Measurements from ENCODE around the gene SLC9A9. TPM values are rescaled to one million over a fixed set of nuclear protein-coding genes. Genes with fewer than 3 reads are reported as not detected.
A peak's percentile ranks its signal among the peaks of the same experiment; 100 is the strongest.

The SLC9A9 gene
- total RNA-seq, 1 experiment from 2014 or later = 0.84 TPM

DNA sequence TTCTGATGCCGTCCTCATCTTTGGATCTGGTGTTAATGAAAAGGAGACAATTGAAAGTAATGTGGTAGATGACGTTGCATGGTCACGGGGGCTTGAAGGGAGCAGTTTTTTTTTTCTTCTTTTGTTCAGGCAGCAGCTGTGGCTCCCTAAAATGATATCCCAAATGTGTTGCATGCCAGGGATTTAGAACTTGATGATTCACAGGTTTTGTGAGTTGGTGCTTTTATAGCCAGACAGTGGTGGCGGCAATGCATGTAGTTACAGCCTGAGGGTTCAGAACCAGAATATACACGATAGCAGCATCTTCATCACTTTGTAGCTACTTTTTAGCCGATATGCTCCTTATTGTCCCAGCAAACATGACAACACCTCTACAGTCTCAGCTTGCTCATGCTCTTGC lies 595.3 kb downstream of the SLC9A9 start:
- DNase-seq (ENCODE audit: low read depth) = peak; percentile 73

DNA sequence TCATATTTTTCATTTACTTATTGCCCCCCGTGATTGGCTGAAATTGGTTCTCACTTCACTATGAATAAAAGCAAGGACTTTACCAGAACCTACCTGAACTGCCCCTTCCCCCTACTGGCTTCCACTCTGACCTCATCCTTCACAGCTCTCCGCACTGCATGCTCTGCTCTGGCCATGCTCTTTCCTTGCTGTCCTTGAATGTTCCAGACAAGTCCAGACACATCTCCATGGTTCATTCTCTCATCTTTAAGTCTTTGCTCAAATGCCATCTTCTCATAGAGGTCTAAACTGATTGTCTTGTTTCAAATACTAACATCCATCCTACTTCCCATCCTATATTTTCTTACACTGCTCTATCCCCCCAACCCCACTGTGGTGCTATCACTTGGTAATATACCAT lies 599.3 kb downstream of the SLC9A9 start:
- no peak for DNase-seq (ENCODE audit: low read depth)

DNA sequence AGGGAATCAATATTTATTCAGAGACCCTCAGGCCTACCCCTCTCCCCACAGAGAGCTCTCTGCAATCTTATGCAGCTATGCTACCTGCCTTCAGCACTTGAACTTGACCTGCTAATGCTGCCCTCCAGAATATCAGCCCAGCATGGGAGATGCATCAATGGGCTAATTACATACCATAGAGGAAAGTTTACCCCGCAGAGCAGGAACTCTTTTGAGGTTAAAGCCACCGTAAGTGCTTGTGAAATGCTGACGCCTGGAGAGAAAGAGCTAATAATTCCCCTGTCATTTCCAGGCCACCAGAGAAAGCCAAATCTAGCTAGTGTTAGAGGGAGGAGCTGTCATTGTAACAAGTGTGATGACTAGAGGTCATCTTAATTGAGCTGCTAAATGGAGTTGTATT lies 601.2 kb downstream of the SLC9A9 start:
- DNase-seq (ENCODE audit: low read depth) = no peak

DNA sequence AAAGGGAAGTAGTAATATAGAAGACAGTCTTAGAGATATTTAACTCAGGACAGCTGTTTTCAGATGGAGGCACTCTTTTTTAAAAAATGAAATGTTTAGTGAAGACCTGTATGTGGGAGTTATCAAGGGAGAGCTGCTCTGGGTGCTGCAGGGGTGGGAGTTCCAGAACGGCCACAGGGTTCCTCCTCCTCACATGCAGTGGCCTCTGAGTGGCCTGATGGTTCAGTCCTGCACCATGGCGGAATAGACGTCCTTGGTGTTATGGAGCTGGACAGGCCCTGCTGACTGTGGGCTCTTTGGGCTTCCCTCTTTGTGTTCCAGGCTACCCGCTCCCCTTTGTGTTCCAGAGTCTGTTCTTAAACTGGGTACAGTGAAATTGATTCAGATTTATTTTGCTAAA lies 602.6 kb downstream of the SLC9A9 start:
- DNase-seq (ENCODE audit: low read depth) = no peak

DNA sequence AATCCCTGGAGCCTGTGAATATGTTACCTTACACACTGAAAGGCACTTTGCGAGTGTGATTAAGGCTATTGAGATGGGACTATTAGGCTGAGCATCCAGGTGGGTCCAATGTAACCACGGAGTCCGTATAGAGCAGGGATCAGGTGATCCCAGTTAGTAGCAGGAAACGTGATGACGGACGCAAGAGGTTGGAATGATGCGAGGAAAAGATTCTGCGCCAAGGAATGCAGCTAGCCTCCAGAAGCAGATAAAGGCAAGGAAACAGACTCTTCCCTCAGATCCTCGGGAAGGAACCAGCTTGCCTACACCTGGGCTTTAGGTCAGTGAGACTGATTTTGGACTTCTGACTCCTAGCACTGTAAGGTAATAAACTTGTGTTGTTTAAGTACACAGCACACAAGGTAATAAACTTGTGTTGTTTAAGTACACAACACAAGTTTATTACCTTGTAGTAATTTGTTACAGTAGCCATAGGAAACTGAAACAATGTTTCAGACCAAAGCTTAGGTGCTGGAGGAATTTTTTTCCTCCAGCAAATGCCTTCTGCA lies 603.7 kb downstream of the SLC9A9 start:
- DNase-seq (ENCODE audit: low read depth) = no peak

DNA sequence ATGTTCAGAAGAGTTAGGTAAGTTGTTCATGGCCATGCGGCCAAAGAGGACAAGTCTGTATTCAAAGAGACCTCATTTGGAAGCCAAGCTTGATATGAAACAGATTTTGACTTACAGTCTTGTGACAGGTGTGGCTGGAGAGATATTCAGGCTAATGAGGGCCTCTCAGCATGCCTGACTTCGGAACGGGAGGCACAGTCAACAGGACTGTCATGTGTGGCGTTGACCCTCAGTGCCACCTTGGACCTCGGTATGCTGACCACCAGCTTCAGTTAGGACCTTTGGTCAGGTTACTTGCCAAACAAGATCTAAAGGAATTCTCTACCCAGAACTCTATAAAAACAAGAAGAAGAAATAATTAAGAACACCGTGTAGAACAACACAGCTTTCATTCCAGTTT lies 604.6 kb downstream of the SLC9A9 start:
- DNase-seq (ENCODE audit: low read depth) = no peak

DNA sequence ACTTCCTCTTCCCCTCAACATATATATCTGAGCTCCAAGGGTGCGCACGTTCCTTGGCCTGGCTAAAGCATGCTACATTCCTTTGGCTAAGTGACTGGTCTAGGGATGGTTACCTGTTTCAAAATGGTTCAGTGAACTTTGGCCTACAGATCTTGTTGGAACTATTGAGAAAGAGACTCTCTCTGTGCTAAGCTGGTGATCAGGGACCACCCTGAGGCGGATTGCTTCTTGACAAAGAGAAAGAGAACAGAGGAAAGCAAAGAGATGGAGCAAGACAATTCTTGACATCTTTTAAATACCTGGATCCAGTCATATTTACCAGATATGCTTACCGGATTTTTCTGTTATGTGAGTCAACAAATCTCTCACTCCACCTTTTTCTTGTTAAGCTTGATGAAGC lies 605.6 kb downstream of the SLC9A9 start:
- no peak for DNase-seq (ENCODE audit: low read depth)

DNA sequence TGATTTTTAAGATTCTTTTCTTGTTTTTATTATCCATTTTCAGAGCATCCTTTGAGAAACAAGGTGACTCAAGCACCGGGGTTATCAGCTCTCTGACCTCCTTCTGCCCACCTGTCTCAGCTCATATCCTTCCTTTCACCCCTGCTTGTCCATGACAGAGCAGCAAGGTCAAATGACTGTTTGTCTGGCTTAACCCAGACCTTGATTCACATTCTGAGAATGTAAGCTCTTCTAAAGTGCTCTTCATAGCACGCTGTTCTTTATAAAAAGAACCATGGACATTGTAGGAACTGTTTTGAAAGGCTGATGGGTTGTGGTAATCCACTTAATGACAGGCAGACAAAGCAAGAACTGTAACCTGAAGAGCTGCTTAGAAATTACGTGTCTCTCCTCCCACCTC lies 606.2 kb downstream of the SLC9A9 start:
- DNase-seq (ENCODE audit: low read depth) = no peak

DNA sequence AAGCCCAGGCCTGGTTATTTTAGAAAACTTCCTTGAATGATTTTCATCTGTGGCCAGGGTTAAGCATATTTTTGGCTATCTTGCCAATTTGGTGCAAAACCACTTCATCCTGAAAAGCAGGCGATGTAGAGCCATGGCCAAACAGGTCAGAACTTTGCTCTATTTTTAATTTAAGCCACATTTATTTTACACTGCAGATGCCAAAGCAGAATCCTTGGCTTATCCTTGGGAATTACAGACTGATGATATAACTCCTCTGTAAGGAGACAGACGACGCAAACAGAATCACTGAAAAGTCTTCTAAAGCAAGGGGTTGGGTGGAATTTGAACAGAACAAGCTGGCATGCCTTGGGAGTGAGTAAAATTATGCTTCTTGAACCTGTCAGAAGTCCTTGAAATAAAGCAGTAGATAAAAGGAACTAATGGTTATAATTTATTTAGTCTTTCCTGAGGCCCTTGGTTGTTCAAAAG lies 606.8 kb downstream of the SLC9A9 start:
- DNase-seq (ENCODE audit: low read depth) = peak; percentile 10

DNA sequence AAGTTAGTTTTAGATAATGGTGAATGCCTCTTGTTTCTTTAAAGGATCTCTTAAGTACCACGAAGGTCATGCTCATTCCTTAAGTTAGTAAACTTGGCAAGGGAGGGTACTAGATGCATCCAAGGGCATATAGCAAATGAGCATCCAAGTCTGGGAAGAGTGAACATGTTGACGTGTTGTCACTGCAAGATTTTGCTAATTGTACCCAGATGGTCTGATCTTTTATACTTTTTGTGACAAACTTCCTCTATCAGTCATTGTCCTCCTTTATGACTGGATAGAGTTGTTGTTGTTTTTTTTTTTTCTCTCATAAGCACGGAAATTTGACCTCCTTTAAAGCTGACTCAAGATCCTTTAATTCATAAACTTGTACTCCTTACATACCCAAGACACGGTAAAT lies 607.4 kb downstream of the SLC9A9 start:
- DNase-seq (ENCODE audit: low read depth) = peak; percentile 20

DNA sequence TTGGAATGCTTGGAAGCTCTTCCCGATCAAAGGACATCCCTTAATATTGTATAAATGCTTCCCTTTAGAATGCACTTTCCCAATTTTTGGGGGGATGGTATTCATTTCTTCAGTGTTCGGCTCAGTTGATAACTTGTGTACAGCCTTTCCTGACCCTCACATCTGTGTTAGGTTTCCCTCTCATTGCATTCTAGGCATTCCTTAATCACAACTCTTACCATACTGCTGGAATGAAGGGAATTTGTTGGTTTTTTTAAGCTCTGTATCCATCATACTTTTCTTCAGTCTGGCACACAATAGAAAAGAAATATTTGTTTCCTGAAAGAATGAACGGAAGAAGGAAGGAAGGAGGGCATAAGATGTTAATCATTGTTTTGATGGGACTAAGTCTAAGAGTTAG lies 609.2 kb downstream of the SLC9A9 start:
- DNase-seq (ENCODE audit: low read depth) = peak; percentile 8

DNA sequence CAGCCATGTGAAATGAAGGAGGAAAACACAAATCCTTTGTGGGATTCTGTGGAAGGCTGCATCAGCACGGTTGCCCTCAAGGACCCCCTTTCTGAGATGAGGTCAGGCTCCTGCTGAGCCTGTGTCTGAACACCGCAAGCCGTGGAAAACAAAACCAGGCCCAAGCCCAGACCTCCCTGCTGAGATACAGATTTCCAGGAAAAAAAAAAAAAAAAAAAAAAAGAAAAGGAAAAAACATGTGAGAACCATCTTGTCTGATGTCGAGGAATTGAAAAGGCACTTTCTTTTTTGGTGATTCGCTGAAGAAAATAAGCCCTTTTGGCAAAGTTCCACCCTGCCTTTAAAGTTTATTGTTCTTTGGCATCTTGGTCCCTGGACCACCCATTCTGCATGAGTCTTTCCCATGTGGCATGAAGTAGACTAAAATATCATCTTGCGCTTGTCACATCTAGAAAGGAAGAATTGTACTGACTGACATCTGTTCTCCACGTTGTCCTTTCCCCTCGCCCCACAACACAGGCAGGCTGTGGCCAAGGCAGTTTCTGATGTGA lies 611.1 kb downstream of the SLC9A9 start:
- DNase-seq (ENCODE audit: low read depth) = peak; percentile 58

DNA sequence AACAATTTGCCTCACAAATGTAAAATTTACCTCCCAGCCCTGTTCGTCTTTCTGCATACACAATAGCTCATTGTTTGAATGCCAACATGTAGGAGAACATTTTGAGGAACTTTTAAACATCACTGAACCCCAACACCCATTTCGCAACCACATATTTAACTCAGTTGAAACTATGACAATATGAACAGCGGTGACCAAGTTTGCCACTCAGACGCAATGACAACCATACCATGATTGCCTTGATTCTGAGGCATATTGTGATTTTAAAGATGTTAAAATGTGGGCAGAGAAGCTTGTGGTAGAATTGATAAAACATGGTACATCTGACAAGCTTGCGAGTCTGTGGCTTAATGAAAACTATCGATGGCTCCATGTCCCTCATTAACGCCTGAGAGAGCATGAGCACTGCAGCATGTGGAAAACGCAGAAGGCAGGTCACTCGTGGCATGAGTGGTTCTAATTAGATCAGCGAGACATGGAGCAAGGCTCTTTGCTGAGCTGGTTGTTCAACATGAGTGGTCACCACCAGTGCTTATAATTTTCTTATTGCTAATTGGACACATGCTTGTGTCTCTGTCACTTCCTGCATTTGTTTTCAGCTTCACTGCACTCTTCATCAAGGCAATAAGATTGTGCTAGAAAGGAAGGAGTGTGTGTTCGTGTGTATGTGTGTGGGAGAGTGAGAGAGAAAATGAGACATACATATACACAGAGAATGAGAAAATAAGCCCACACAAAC lies 611.9 kb downstream of the SLC9A9 start:
- DNase-seq (ENCODE audit: low read depth) = peak; percentile 5

DNA sequence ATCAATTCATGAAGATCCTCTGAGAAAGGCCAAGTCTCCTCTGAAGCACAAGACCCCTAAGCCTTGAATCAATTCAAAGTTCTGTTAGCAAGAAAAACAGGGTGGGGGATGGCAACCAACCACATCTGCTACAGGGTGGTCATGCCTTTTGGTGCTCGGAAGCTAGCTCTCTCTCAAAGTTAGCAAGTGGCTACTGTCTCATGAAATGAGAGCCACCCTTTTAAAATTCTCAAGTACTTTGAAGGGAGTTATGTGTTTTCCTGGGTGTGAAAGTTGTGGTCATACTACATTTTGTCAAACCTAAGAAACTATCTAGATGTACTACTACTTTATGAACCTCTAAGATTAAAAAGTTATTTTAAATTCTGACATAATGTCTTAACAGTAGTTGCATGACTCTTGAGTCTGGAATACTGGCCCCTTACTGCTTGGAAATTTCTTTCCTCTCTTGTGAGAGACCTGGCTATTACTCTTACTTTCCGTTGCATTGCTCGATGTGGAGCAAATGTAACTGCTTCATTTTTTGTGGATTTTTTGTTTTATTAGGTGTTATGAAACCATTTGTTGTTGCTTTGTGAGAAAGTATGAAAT lies 612.6 kb downstream of the SLC9A9 start:
- DNase-seq (ENCODE audit: low read depth) = no peak

DNA sequence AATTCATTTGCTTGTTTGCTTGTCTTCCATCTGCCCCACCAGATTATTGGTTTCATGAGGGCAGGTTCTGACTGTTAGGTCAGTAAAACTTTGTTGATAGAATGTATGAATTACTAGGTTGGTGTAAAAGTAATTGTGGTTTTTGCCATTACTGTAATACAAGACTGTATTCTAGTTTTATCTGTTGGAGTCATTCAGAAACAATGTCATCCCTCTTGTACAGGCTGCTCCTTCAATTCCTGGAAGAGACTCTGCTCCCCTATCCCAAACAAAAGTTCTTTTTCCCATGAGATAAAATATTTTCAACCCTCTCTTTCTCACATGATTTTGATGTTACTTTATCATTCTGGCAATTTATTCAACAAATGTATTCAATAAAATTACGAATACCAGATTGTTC lies 613.7 kb downstream of the SLC9A9 start:
- DNase-seq (ENCODE audit: low read depth) = no peak

DNA sequence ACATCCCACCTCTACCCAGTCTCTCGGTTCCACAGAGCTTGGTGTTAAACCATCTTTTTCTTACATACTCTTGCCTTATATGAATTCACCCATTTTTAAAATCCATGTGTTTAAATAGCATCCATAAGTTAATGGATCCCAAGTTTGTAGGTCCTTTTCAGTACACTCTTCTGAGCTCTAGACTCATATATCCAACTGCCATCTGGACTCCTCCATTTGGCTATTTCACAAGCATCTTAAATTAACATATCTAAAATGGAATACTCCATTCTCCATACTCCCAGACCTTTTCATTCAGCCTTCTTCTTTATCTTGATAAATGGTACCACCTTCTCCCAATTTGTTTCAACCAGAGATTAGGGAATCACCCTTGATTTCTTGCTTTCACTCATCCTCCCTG lies 615.3 kb downstream of the SLC9A9 start:
- no peak for DNase-seq (ENCODE audit: low read depth)

DNA sequence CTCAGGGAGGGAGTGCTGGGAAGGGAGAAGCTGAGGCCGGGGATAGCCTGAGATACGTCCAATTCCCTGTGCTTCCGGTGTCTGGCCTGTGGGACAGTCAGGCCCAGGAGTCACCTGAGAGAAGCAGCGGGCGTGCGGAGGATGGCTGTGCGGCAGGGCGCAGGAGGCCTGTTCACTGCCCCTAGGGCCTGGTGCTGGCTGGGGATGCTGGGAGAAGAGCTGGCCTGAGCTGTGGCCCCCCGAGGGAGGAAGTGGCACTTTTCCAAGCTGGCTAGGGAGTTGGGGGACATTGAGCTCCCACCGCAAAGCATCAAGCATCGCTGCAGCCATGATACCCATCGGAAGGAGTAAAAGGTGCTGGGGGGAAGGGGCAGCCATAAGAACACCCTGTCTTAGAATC lies 619.9 kb downstream of the SLC9A9 start:
- DNase-seq (ENCODE audit: low read depth) = no peak

DNA sequence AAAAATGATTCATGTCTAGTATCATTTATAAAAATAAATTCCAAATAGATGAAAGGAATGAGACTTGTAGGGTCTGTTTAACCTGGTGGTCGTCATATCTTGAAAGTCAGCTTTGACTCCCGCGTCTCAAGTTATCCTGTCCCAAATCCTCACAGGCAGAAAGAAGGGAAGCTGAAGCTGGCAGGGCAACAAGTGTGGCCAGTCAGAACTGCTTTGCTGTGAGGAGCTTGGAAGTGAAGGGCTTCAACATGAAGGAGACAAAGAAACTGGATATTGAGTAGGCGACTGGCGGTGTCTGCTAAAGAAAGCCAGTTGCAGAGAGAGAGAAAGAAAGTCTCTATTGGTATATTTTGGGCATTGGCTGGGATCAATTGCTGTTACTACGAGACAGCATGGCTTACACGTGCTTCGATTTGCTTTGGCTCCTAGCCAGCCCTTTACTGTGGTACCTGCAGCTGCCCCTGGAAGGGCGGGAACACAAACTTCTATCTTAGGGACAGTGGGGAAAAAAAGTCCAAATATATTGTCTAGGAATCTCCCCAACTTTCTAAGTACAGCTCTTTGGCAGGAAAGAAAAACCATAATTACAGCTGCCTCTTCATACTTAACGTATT lies 621.5 kb downstream of the SLC9A9 start:
- DNase-seq (ENCODE audit: low read depth) = no peak

DNA sequence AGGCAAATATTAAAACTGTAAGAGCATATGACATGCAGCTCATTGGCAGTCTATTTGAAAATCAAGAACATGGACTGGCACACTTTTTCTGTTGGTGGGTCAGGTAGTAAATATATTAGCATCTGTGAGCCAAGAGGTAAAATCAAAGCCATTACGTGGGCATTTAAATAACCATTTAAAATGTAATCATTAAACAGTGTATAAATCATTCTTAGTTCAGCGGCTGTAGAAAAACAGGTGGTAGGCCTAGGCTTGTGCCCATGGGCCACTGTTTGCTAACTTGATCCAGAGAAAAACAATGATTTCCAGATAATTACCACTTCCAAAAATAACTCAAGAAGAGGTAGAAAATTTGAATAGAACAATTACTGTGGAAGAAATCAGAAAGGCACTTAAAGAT lies 623.6 kb downstream of the SLC9A9 start:
- DNase-seq (ENCODE audit: low read depth) = no peak

DNA sequence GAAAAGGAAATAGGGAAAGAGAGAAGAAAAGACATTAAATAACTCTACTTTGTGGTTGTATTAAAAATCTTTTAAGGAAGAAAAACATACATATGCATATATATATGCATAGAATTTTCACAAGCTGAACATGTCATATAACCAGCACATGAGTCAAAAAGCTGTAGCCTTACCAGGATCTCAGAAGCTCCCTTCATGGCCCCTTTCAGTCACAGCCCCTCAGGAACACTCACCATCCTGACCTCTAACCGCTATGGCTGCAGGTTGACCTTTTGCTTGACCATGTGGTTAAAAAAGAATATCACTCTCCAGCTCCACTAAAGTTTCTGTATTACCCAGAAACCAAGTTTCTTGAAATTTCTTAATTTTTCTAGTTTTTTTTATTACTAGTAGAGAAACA lies 625.3 kb downstream of the SLC9A9 start:
- DNase-seq (ENCODE audit: low read depth) = peak; percentile 8

DNA sequence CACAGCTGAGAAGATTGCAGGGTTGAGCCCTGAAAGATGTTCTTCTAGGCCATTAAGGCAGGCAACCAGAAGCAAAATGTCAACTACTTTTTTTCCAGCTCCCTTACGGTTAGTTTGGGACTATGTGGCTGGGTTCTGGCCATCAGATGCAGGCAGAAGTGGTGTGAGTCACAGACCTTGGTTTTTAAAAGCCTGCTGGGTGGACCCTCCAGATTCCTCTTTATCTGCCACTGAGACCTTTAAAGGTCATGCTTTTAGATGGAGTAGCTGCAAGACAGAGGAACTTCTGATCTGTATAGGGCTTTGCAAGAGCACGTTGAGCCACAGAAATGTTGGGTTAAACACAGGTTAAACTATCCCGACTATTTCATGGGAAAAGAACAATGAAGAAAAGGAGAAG lies 625.8 kb downstream of the SLC9A9 start:
- peak; percentile 70 for DNase-seq (ENCODE audit: low read depth)

DNA sequence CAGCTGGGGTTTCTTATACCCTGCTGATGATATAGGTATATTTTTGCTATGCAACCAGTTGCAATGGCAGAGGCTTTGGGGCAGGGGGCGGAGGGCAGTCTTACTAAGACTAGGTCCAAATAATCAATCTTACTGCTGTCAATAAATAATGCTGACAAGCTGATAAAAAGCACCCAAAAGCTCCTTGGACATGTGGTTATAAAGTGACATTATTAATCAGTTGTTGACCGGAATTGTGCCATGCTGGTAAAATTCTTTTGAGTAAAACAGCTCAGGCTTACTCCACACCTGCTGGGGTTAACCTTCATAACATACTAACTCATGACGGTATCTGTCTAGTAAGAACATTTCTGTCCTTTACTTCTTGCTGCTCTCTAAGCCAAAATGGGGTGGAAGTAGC lies 626.8 kb downstream of the SLC9A9 start:
- DNase-seq (ENCODE audit: low read depth) = no peak

DNA sequence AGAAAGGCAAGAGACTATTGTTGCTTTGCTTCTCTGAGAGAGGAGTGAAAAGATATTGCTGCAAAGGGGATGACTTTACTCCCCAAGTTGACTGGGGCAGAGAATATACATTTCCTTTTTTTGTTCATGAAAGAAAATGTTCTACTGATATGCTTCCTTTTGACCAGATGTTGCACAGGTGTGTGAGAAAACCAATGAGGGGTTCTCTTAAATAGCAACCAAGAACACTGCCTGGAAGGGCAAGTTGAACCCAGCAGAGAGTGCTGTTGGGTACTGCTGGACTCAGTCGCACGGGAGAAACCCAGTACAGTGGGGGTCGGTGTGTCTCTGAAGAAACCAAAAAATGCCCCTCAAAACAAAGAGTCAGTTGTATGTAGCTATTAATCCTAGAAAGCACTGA lies 627.5 kb downstream of the SLC9A9 start:
- no peak for DNase-seq (ENCODE audit: low read depth)

Measured in RPMI7951 (cell line).